C4-2B (cell line): Measurements from ENCODE around the gene AK5.

Experiments
- ZFX ChIP-seq: fragments of 450-650 bp; IDR thresholded peaks from 2 replicates; pipeline ENCODE4 v1.6.1; 2017
- TF ChIP-seq, protein P1 (sequence below): fragments of 450-650 bp; conservative IDR thresholded peaks from 2 replicates; pipeline ENCODE4 v1.5.1; 2017; ENCODE audit warnings: mild to moderate bottlenecking

GRCh38 chr1:77433934-77434333 is 152.1 kb downstream of the AK5 start:
- TF ChIP-seq, protein P1, sequence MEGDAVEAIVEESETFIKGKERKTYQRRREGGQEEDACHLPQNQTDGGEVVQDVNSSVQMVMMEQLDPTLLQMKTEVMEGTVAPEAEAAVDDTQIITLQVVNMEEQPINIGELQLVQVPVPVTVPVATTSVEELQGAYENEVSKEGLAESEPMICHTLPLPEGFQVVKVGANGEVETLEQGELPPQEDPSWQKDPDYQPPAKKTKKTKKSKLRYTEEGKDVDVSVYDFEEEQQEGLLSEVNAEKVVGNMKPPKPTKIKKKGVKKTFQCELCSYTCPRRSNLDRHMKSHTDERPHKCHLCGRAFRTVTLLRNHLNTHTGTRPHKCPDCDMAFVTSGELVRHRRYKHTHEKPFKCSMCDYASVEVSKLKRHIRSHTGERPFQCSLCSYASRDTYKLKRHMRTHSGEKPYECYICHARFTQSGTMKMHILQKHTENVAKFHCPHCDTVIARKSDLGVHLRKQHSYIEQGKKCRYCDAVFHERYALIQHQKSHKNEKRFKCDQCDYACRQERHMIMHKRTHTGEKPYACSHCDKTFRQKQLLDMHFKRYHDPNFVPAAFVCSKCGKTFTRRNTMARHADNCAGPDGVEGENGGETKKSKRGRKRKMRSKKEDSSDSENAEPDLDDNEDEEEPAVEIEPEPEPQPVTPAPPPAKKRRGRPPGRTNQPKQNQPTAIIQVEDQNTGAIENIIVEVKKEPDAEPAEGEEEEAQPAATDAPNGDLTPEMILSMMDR, result no peak
- no peak for TF ChIP-seq ZFX
